Activated CD4-positive, CD25-positive, alpha-beta regulatory T cell treated with anti-CD3 and anti-CD28 coated beads, Interleukin-2, amount 50 U/mL, for 16 hours (primary cell): ENCODE results near the gene PRR7.
A peak's percentile ranks its signal among the peaks of the same experiment; 100 is the strongest.

Source experiments
- DNase-seq: peaks from one replicate; pipeline ENCODE4 v3.0.0-alpha.2; 2020; ENCODE audit warnings: low read depth, low spot score

The PRR7 gene

DNA sequence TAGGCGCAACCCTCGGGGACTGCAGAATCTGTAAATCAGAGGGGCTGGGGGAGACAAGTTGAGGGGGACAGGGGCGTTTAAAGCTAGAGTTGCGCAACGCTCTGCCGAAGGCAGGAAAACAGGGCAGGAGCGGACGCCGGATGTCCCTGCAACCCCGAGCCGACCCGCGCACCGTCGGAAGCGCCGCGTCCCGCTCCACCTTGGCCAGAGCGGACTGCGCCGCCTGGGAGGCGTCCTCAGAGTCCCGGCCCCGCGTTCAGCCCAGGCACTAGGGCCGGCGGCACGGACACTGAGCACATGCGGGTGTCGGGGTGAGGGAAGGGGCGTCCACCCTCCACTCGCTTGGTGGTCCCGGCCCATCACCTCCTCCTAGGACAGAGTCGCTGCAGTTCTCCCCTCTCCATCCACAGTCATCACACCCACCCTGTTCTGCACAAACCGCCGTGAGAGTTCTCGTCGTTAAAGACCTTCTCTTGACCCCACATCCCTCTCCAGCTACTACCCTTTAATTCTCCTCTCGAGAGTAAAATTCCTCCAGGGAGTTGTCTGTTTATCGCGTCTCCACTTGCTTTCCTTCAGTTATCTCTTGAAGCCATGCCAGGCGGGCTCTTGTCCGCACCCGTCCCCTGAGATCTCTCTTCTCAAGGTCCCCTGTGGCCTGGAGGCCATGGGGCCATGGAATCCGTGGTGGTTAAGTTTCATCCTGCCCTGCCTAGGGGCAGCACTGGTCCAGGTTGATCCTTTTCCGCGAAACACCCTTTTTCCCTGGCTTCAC lies 51.6 kb downstream of the PRR7 start:
- DNase-seq, result no peak

- DNase-seq, result no peak
Measured at GRCh38 chr5:177499842-177500241, 53.2 kb downstream of the PRR7 start.

- DNase-seq, result peak; percentile 68
Measured at GRCh38 chr5:177500685-177501522, 54.3 kb downstream of the PRR7 start.

DNA sequence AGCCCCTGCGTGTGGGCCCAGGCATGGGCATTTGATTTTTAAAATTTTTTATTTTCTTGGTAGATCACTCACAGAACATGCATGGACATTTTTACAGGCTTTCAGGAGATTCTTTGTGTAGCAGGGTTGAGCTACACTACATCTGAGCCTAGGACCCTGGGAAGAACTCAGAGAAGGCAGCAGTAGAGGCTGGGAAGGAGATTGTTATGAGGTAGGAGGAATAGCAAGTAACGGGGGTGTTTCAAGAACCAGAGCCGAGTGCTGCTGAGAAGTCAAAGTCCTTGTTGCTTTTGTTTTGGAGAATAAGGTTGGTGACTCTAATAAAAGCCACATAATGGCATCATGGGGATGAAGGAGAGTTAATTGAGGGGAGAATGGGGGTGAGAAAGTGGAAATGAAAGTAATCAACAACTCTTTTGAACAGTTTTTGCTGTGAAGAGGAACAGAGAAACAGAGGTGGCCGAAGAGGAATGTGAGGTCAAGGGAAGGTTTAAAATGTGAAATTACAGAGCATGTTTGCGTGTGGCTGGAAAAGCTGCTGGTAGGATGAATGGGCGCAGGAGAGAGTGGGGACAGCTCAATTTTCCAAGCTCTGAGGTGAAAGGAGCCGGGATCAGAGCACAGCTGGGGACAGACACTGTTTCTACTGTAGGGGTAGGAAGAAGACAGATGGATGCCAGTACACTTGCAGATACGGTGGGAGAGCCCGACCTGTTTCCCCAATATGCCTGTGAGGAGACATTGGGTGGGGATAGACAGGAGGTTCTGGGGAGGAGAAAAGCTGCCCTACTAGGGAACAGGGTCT lies 55.5 kb downstream of the PRR7 start:
- DNase-seq, result no peak

DNA sequence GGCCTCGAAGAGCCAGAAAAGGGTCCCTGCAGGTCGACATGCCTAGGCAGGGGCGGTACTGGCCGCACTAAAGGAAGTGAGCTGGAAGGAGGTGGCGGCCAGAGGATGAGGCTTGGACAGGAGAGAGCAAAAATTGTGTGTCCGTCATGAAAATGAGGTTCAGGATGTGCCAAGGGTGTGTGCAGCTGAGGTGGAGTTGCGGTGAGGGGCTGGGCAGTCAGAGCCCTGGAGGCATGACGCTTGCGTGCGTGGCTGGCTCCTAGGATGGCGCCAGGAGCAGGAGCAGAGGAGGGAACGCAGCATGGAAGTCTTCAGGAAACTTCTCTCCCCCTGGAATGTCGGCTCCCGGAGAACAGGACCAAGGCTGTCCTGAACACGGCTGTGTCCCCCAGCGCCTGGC lies 56.3 kb downstream of the PRR7 start:
- no peak for DNase-seq

GRCh38 chr5:177503351-177504085 lies 56.9 kb downstream of the PRR7 start:
- no peak for DNase-seq

GRCh38 chr5:177504086-177505056 lies 57.8 kb downstream of the PRR7 start:
- DNase-seq, result no peak

GRCh38 chr5:177505075-177505474 lies 58.5 kb downstream of the PRR7 start:
- DNase-seq, result no peak
